Activated CD8-positive, alpha-beta memory T cell treated with anti-CD3 and anti-CD28 coated beads for 4 hours (primary cell): ENCODE measurements around the gene MYH11.
"Not testable (repeated sequence)": the region's sequence is repeated elsewhere in the genome, so short reads cannot be mapped to it uniquely, and the experiment has no call there.

Experiments used
- DNase-seq, 2 donors: peaks; one replicate each; pipeline ENCODE4 v3.0.0-alpha.2; 2020; ENCODE audit warnings: low read depth in 2 of 2

The MYH11 gene

GRCh38 chr16:15810411-15810810, 46.4 kb downstream of the MYH11 start:
- no peak for DNase-seq

DNA sequence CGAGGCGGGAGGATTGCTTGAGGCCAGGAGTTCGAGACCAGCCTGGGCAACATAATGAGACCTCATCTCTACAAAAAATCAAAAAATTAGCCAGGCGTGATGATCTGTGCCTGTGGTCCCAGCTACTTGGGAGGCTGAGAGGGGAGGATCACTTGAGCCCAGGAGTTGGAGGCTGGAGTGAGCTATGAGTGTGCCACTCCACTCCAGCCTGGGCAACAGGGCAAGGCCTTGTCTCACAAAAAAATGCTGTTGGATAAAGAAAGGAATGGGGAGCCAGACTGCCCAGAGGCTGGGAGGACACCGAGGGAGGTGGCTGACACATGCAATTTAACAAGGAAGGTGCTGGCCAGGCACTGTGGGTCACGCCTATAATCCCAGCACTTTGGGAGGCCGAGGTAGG, 47.5 kb downstream of the MYH11 start:
- DNase-seq: not testable (repeated sequence)

- no peak for DNase-seq
Observed at GRCh38 chr16:15808071-15808470, 48.8 kb downstream of the MYH11 start.

DNA sequence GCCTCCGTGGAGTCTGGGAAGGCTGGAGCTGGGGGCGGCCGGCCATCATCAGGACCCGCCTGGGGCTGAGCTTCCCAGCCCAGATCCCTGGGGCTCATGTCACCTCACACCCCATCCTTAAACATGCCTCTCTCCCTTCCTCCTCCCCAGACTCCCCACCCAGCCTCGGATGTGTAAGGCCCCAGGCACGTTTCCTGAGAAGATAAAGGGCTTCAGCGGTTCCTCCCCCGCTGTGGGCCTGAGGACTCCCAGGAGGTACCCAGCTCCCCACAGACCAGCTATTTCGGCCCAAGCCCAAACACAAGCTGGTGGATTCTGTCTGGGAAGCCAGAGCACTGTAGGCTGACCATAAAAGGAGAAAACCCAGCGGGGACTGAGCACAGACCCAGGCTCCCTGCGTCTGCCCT, 49.2 kb downstream of the MYH11 start:
- no peak for DNase-seq

DNA sequence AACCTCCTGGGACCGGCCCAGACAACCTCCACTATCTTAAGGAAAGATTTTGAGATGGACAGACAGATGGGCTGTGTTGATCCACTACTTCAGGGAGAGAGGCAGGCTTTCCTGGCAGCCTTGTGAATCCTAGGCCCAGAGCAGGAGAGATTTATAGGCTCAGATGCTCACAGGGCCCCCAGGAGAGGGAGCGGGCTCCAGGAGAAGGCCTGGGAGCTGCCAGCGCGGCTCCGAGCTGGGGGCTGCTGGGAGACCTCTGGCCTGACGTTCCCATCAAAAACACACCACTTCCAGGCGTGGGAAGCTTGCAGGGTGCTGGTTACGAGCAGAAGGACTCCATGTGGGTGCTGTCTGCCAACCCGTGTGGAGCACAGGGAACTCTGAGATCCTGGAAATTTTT, 53.2 kb downstream of the MYH11 start:
- no peak for DNase-seq

DNA sequence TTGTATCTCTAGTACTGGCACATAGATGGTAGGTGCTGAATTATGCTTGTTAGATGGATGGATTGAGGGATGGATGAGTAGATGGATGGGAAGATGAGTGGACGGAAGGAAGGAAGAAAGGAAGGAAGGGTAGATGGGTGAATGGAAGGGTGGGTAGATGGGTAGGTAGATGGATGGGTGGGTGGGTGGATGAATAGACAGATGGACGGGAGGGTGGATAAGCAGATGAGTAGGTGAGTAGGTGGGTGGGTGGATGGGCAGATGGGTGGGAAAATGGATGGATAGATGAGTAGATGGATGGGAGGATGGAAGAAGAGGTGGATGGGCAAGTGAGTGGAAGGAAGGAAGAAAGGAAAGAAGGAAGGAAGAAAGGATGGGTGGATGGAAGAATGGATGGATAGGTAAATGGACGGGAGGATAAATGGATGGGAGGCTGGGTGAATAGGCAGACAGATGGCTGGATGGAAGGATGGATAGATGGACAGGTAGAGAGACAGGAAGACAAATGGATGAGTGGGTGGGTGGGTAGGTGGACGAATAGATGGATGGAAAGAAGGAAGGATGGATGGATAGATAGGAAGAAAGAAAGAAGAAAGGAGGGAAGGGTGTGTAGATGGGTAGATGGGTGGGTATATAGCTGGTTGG, 56.9 kb downstream of the MYH11 start:
- no peak for DNase-seq

DNA sequence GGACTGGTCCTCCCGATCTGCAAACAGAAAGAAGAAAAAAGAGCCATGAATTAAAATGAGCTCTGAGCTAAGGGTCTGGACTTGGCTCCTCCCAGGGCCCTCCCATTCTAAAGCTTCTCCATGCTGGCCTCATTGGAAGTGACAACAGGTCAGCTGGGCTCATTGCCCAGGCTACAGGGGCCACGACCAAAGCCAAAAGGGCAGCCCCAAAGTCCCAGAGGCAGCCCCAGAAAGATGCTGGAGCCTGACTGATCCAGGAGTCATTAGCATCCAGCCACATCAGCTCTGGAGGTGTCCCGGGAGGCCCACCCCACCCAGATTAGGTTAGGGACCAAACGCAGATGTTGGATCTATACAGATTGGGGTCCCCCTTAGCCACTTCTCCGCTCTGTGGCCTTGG, 58.2 kb downstream of the MYH11 start:
- no peak for DNase-seq

DNA sequence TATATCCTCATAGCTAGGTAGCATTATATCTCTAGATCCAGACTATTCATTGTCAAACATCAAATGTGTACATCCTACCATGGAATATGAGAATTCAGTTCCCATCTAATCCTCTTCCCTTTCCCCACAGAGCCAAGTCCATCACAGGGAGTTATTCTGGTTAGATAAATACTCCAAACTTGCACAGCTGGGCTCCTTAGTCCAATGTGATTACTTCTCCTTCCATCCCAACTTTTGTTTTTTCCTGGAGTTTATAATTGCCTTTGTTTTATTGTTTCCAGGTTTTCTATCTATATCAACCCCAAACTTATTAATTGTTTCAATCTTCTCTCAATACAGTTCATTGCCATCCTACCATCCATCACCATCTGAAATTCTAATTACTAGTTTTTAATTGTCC, 59.9 kb downstream of the MYH11 start:
- DNase-seq: no peak

- DNase-seq: no peak
Observed at GRCh38 chr16:15795615-15796014, 61.2 kb downstream of the MYH11 start.

- no peak for DNase-seq
Observed at GRCh38 chr16:15792563-15792971, 64.3 kb downstream of the MYH11 start.

- no peak for DNase-seq
Observed at GRCh38 chr16:15790458-15790857, 66.4 kb downstream of the MYH11 start.

DNA sequence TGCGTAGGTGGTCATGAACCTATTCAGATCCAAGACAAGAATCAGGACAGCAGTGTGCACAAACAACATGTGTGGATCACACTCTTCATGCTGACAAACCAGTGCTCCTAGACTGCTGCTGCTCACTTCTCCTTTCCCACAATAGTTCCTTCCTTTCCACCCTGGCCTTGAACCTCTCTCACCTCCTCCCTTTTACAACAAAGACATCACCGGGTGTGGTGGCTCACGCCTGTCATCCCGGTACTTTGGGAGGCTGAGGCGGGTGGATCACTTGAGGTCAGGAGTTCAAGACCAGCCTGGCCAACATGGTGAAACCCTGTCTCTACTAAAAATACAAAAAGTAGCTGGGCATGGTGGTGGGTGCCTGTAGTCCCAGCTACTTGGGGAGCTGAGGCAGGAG, 67.0 kb downstream of the MYH11 start:
- DNase-seq: not testable (repeated sequence)

DNA sequence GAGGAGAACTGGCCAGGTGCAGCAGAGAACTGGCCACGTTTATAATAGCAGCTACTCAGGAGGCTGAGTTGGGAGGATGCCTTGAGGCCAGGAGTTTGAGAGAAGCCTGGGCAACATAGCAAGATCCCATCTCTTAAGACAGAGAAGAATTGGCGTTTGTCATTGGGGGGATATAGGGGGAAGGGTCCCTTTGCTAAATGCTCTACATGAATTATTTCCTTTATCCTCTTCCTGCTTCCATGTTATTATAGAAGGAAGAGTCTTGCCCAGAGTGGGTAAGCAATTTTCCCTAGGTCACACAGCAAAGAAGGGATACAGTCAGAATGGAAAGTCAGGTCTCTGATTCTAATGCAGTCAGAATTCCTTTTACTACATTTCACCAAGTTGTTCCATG, 68.0 kb downstream of the MYH11 start:
- DNase-seq: no peak

- DNase-seq: no peak
Observed at GRCh38 chr16:15786501-15786900, 70.3 kb downstream of the MYH11 start.

DNA sequence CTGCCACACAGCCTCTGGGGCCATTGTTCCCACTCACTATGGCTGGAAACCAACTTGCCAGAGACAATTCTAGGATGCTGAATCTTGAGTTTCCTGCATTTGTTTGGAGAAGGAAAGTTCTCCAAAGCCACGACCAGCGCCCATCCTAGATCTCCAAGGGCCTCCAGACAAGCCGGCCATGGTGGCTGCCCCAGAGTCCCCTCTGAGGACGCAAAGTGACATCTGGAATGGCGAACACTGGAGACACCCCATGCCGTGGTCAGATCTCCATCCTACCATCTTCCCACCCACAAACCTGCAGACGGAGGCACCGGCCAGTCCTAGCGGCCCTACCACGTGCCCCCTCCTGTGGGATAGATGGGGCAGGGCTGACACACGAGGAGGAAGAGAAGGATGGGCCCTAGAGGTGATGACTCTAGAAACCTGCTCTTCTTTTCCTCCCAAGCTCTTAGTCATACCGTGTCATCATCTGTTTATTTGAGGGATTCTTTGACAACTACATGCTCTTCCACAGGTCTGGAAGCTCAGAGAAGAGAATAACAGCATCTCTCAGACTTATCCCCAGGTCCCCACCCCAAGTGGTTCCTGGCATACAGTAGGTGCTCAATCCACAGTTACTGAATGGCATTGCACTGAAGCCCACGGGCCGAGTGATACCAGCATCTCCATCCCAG, 71.3 kb downstream of the MYH11 start:
- DNase-seq: no peak

DNA sequence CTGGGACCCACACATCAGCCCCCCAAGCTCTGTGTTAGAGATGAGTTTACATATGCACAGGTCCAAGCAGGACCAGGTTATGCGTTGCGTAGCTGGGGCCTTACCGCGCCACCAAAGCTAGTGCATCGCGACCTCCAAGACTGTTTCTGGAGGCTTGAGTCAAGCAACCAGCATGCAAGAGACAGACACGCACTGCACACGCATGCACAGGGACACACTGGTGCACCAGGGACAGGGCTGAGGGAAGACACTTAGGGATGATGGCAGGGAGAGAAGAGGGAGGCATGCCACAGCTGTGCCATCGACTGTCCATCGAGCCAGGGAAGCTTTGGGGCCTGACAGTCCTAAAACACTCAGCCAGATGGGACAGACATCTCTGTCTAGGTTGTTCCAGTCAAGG, 72.8 kb downstream of the MYH11 start:
- no peak for DNase-seq

DNA sequence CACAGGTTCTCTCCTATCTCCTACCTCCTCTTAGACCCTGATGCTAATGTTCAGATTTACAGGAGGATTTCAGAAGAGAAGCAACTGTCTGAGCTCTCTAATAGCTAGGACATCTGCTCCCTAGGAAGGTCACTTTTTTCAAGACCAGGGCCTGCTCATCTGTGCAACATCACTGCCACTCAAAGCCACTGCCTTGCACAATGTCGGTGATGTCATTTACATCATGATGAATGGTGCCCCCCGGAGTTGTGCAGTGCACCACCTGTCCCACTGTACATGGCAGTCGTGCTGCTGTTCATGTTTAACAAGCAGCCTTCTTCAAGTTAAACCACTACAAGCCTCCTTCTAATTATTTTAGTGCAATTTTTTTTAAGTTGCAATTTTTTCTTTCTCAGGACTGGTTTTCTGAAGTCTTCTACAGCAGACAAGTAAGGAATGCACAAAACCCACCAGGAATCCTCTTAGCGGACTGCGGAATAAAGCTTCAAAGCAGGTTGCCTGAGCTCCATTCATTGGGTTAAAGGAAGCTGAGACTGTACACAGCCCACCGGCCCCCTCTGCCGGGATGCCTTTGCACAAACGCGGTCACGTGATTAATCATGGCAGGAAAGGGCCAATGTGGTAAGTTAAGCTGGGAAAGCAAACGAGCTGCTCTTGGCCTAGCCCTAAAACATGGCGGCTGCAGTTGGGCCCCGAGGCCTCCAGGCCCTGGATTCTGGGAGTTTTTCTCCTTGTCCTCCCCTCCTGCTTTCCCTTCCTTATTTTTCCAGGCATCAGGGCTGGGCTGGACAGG, 74.1 kb downstream of the MYH11 start:
- DNase-seq: no peak

- DNase-seq: no peak
Observed at GRCh38 chr16:15781650-15782049, 75.2 kb downstream of the MYH11 start.

- no peak for DNase-seq
Observed at GRCh38 chr16:15780805-15781204, 76.0 kb downstream of the MYH11 start.

- DNase-seq: no peak
Observed at GRCh38 chr16:15779664-15780351, 77.0 kb downstream of the MYH11 start.

DNA sequence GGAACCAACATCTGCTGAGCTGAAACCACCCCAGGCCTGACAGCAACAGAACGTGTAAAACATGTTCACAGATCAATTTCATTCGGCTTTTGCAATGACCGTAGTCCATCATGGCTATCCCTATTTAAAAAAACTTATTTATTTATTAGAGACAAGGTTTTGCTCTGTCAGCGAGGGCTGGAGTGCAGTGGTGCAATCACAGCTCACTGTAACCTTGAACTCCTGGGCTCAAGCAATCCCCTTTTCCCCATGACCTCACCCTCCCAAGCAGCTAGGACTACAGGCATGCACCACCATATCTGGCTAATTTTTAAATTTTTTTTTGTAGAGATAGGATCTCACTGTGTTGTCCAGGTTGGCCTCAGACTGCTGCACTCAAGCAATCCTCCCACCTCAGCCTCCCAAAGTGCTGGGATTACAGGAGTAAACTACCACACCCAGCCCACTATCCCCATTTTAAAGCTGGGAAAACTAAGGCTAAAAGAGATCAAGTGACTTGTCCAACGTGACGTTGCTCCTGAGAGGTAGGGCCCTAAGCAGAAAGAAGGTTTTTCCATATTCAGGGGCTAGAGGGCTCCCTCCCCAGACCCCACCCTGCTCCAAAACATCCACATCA, 77.7 kb downstream of the MYH11 start:
- DNase-seq: no peak

- DNase-seq: no peak
Observed at GRCh38 chr16:15778204-15778743, 78.6 kb downstream of the MYH11 start.
